Muscle of back (tissue), 11 donors: Measurements from ENCODE around the gene FOXD3. TPM values are rescaled to one million over a fixed set of nuclear protein-coding genes. Genes with fewer than 3 reads are reported as not detected.
A peak's percentile ranks its signal among the peaks of the same experiment; 100 is the strongest.
"Not testable (repeated sequence)": the region's sequence is repeated elsewhere in the genome, so short reads cannot be mapped to it uniquely, and the experiment has no call there.

Source experiments
- DNase-seq, 3 donors: peaks; one replicate each; pipeline versions ENCODE4 v3.0.0 to v3.0.0-alpha.2; 2013
- polyA plus RNA-seq, 10 donors: library from polyadenylated mRNA; unstranded; fragments of 120-200 nt; gene quantifications; one replicate each; pipeline ENCODE4 v1.2.1, GENCODE V29; 2013; ENCODE audit not compliant: insufficient read length in 10 of 10

FOXD3 gene
- polyA plus RNA-seq, 10 donors: 3.5 to 8.3 (median 5.9) TPM

DNA sequence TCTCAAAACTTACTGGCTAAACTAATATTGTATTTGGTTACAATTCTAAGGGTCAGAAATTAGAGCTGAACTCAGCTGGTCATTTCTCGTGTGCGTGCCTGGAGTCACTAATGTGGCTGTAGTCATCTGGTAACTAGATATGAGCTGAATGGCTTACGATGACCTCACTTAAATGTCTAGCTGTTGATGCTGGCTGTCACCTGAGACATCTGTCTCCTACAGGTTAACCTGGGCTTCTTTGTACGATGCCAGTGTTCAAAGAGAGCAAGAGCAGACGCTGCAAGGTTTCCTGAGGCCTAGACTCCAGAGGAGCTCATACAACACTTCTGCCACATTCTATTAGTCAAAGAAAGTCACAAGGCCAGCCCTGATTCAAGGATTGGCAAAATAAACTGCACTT, 28.0 kb downstream of the FOXD3 start:
- no peak for DNase-seq

DNA sequence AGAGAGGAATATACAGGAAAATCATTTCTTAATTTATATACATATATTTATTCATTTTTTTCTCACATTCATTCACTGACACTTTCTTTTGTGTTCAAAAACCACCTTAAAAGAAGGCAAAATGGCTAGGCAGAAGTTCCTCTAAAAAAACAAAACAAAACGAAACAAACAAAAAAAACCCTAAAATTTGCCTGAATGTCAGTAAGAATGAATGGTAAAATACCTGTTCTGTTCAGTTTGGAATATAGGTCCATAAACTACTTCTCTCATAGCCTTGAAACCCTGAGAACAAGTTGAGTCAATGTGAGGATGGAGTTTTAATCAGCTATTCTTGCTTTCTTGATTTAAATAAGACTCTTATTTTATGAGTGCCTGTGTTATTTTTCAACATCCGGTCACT, 30.4 kb downstream of the FOXD3 start:
- DNase-seq: no peak

DNA sequence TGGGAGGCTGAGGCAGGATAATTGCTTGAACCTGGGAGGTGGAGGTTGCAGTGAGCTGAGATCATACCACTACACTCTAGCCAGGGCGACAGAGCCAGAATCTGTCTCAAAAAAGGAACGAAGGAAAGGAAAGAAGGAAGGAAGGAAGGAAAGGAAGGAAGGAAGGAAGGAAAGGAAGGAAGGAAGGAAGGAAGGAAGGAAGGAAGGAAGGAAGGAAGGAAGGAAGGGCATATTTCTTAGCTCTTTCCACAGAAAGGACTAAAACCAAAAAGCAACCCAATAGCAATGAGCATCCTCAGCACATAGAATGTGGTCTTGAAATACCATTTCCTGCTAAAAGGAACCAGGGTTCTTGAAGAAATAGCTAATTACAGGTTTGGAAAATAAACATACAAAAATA, 33.9 kb downstream of the FOXD3 start:
- DNase-seq: not testable (repeated sequence)

DNA sequence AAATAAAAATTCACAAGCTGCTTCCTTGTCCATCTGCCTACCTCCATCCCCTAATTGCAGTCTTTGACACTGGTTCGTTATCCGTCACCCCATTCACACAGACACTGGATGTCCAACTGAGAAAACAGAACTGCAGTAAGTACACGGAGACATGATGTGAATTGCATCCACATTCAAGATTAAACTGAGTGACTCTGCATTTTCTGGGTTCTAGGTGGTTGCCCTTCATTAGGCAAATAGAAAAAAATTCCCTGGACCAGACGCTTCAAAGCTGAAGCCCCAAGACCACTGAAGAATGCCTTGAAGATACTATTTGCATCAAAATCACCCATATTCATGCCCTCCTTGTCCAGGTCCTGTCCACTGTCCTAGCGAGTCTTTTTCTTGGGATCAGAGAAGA, 37.2 kb downstream of the FOXD3 start:
- no peak for DNase-seq

DNA sequence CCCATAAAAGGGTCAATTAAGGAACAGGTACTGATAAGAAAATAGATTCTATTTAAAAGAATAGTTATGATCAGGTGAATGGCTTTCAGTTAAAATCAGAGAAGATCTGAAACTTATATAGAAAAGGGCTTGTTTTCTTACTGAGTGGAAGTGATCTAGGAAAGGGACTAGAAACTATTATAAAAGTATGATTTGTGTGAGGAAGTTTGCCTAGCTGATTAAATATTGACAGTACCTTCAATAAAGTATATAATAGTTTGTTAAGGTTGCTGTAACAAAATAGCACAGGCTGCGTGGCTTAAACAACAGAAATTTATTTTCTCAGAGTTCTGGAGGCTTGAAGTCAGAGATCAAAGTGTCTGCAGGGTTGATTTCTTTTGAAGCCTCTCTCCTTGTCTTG, 39.7 kb downstream of the FOXD3 start:
- DNase-seq: no peak

- peak in 1 of 3 donors; percentile 2 for DNase-seq
Observed at GRCh38 chr1:63362578-63362977, 40.2 kb downstream of the FOXD3 start.

GRCh38 chr1:63363014-63363413, 40.6 kb downstream of the FOXD3 start:
- no peak for DNase-seq

GRCh38 chr1:63366908-63367214, 44.5 kb downstream of the FOXD3 start:
- no peak for DNase-seq

- peak; percentile 95 to 98 (median 97) for DNase-seq
Observed at GRCh38 chr1:63367215-63368103, 45.1 kb downstream of the FOXD3 start, which contains the start of gene ALG6. Gene ALG6, plus strand, starts transcription at chr1:63367627. Its CDS starts 3,351 bp downstream, at chr1:63370978.

- no peak for DNase-seq
Observed at GRCh38 chr1:63368131-63368530, 45.8 kb downstream of the FOXD3 start.

Other genes with a start within 250 kb of the FOXD3 start
- 10 to 100 TPM; 11.9 to 22.2 (median 17.6) TPM for gene ALG6, start 45.1 kb downstream of the FOXD3 start, polyA plus RNA-seq
- 10 to 100 TPM; 22.1 to 43.8 (median 28.6) TPM for gene ITGB3BP, start 200.7 kb downstream of the FOXD3 start, polyA plus RNA-seq
- 10 to 100 TPM in 3 of 10 donors, 1 to 10 TPM in 7; 6.5 to 13.5 (median 9.4) TPM for gene EFCAB7, start 201.0 kb downstream of the FOXD3 start, polyA plus RNA-seq